ENCODE results near the gene ERBB4. TPM values are rescaled to one million over a fixed set of nuclear protein-coding genes. Genes with fewer than 3 reads are reported as not detected.
"Not testable (repeated sequence)": the region's sequence is repeated elsewhere in the genome, so short reads cannot be mapped to it uniquely, and the experiment has no call there.

Gene ERBB4
- total RNA-seq, 1 donor from 2014 or later = 2.2 TPM

GRCh38 chr2:211568439-211568838, 970.2 kb downstream of the ERBB4 start:
- DNase-seq (ENCODE audit: low read depth) = no peak
- TF ChIP-seq CTCF (conservative IDR thresholded peaks at IDR 0.05; ENCODE audit: low read depth, low read length) = no peak

GRCh38 chr2:211564441-211564840, 974.2 kb downstream of the ERBB4 start:
- TF ChIP-seq CTCF (conservative IDR thresholded peaks at IDR 0.05; ENCODE audit: low read depth, low read length) = no peak
- H3K4me3 ChIP-seq (ENCODE audit: low read depth, low read length) = no peak overlapping the region
- DNase-seq (ENCODE audit: low read depth) = no peak

More at GRCh38 chr2:211568439-211568838, 970.2 kb downstream of the ERBB4 start:
- no peak overlapping the region for H3K4me3 ChIP-seq (ENCODE audit: low read depth, low read length)

GRCh38 chr2:211545582-211545981, 993.0 kb downstream of the ERBB4 start:
- DNase-seq (ENCODE audit: low read depth) = no peak
- no peak for TF ChIP-seq CTCF (conservative IDR thresholded peaks at IDR 0.05; ENCODE audit: low read depth, low read length)
- H3K4me3 ChIP-seq (ENCODE audit: low read depth, low read length) = no peak overlapping the region

GRCh38 chr2:211534632-211535031, 1004.0 kb downstream of the ERBB4 start:
- TF ChIP-seq CTCF (conservative IDR thresholded peaks at IDR 0.05; ENCODE audit: low read depth, low read length) = no peak
- H3K4me3 ChIP-seq (ENCODE audit: low read depth, low read length) = no peak overlapping the region
- DNase-seq (ENCODE audit: low read depth) = no peak

GRCh38 chr2:211524248-211524647, 1014.4 kb downstream of the ERBB4 start:
- H3K4me3 ChIP-seq (ENCODE audit: low read depth, low read length); DNase-seq (ENCODE audit: low read depth): not testable (repeated sequence)

- no peak for TF ChIP-seq CTCF (conservative IDR thresholded peaks at IDR 0.05; ENCODE audit: low read depth, low read length)
- no peak for DNase-seq (ENCODE audit: low read depth)
- H3K4me3 ChIP-seq (ENCODE audit: low read depth, low read length) = no peak overlapping the region
These were observed 1022.1 kb downstream of the ERBB4 start for GRCh38 chr2:211516537-211516936.

GRCh38 chr2:211514049-211514448, 1024.6 kb downstream of the ERBB4 start:
- no peak for TF ChIP-seq CTCF (conservative IDR thresholded peaks at IDR 0.05; ENCODE audit: low read depth, low read length)
- H3K4me3 ChIP-seq (ENCODE audit: low read depth, low read length) = no peak overlapping the region
- no peak for DNase-seq (ENCODE audit: low read depth)

- no peak for TF ChIP-seq CTCF (conservative IDR thresholded peaks at IDR 0.05; ENCODE audit: low read depth, low read length)
- peak; percentile 46 for DNase-seq (ENCODE audit: low read depth)
- H3K4me3 ChIP-seq (ENCODE audit: low read depth, low read length) = peak overlapping the region; percentile 14
These were observed 1025.2 kb downstream of the ERBB4 start for GRCh38 chr2:211513446-211513845.
